Iris pigment epithelial cell (primary cell): Measurements from ENCODE around the gene GDA.
"Not testable (repeated sequence)": the region's sequence is repeated elsewhere in the genome, so short reads cannot be mapped to it uniquely, and the experiment has no call there.

Source experiments
- DNase-seq: peaks from one replicate; pipeline ENCODE4 v3.0.0-alpha.2; 2011; ENCODE audit warnings: low read depth

The GDA gene

DNA sequence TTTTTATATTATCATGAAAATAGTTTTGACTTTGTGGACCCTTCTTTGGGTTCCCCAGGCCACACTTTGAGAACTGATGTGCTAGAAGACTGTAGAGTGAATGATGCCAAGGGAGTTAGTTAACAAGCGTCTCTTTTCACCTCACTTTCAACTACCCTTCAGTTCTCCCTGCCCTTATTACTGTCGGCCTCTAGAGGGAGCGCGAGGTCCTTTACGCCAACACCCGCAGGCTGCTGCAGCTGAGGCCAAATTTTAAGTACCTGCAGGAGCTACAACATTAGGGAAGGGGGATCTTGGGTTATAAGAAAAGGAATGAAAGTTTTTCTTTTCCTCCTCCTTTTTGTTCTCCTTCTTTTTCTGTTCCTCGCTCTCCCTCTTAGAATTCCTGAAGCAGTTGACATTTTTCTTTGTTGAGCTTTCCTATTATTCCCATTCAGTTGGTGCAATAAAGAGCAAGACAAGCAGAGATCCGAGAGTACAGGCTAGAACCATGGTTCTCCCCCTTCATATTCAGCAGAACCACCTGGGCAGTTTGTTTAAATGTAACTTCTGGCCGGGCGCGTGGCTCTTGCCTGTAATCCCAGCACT is 131.8 kb downstream of the GDA start:
- DNase-seq, result peak; percentile 66

DNA sequence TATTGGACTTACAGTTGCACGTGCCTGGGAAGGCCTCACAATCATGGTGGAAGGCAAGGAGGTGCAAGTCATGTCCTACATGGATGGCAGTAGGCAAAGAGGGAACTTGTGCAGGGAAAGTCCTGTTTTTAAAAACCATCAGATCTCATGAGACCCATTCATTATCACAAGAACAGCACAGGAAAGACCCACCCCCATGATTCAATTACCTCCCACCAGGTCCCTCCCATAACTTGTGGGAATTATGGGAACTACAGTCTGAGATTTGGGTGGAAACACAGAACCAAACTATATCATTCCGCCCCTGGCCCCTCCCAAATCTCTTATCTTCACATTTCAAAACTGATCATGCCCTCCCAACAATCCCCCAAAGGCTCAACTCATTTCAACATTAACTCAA is 140.2 kb downstream of the GDA start:
- DNase-seq, result no peak

DNA sequence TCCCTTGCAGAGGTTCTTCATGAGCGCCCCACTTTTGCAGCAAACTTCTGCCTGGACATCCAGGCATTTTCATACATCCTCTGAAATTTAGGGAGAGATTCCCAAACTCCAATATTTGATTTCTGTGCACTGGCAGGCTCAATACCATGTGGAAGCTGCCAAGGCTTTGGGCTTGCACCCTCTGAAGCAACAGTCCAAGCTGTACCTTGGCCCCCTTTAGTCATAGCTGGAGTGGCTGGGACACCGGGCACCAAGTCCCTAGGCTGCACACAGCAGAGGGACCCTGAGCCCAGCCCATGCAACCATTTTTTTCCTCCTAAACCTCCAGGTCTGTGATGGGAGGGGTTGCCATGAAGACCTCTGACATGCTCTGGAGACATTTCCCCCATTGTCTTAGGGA is 141.1 kb downstream of the GDA start:
- no peak for DNase-seq

DNA sequence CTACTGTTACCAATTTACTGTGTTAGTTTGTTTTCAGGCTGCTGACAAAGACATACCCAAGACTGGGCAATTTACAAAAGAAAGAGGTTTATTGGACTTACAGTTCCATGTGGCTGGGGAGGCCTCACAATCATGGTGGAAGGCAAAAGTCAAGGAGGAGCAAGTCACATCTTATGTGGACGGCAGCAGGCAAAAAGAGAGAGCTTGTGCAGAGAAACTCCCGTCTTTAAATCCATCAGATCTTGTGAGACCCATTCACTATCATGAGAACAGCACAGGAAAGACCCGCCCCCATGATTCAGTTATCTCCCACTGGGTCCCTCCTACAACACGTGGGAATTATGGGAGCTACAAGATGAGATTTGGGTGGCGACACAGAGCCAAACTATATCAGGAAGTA is 142.3 kb downstream of the GDA start:
- not testable (repeated sequence) for DNase-seq

DNA sequence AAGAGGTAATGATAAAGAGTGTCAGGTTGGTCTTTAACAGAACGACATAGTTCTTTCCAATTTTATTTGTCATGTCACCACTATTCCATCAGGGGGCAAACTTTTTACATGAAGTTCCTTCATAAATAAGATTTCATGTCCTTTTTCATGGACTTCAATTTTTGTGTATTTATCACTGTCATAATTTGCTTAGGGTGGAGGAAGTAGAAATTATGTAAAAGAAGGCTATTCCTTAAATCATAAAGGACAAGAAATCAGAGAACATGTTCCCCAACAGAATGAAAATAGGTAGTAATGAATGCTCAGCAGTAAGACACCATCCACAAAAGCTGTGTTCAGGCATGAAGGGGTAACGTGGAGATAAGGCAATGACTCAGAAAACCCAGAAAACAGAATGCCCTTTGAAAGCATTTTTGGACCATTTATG is 143.0 kb downstream of the GDA start:
- peak; percentile 62 for DNase-seq

DNA sequence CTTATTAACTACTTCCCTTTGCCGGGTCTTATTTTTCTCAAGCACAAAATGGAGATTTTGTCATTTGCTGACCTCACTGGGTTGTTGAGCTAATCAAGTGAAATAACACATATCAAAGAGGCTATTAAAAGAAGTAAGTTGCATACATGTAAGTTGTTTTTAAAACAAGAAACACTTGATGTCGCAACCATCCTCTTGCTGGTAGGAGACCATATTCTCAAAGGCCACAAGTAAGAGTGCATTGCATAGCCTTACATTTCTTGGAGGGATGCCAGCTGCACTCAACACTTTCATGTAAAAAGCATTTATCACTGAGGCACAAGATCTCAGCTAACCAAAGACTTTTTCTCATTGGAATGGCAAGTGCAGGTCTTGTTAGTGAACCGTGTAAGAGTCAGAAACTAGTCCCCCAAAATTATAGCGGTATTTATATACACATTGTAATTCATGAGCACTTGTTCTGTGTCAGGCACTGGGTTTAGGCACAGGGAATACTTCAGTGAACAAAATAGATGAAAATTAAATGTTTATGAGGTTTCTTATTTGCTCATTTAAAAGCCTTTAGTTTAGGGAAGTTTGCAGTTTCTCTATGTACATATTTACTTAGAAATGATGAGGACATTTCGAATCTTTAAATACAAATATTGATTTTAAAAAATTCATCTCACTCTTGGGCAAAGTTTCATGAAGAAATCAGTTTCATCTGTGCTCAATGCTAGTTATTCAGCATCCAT is 143.8 kb downstream of the GDA start:
- peak; percentile 93 for DNase-seq

DNA sequence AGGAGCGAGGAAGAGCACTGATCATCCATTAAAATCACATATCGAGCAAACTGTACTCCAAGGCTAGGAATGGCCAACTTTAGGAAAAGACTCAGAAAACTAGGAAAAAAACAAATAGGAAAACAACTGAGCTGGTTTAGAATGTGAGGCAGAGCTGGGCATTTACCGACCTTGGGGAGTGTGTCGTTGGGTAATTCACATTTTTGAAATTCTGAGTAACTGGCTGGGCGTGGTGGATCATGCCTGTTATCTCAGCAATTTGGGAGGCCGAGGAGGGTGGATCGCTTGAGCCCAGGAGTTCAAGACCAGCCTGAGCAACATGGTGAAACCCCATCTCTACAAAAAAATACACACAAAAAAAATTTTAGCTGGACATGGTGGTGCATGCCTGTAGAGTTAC is 145.7 kb downstream of the GDA start:
- peak; percentile 22 for DNase-seq

DNA sequence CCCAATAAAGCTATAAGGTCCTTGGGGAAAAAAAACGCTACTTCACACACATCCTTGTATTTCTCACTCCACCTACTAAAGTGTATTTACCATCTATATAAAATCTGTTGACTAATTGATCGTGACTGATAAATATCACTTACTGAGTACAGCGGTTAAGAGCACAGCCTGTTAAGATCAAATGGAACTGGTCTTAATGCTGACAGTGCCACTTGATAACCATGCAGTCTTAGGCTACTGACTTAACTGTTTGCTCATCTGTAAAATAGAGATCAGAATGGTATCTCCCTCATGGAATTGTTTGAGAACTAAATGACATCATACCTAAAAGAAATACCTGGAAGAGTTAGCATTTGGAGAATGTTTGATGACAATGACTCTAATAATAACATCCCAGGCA is 148.3 kb downstream of the GDA start:
- DNase-seq, result no peak

DNA sequence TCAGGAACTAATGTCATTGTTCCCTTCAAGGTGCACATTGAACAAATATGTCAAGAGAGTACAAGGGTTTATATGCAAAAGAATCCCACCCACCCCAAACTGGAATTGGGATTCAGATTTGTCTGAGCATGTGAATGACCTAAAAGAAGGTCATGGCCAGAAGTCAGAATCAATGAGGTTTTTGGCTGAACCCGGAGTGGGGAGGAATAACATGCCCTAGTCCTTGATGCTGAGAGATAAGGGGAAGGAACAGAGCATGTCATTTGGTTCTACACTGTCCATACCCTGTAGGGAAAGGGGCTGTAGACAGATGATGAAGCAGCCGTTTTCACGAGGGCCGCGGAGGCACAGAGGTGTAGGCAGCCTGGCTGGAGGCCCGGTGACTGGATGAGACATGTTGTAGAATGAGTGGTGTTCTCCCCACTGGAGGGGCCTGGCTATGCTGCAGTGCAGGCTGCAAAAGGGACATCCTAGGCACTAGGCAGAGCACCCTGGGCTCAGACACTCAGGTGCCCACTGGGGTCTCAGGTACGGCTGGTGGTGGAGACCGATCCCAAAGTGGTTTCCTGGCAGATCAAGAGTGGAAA is 149.9 kb downstream of the GDA start:
- no peak for DNase-seq

DNA sequence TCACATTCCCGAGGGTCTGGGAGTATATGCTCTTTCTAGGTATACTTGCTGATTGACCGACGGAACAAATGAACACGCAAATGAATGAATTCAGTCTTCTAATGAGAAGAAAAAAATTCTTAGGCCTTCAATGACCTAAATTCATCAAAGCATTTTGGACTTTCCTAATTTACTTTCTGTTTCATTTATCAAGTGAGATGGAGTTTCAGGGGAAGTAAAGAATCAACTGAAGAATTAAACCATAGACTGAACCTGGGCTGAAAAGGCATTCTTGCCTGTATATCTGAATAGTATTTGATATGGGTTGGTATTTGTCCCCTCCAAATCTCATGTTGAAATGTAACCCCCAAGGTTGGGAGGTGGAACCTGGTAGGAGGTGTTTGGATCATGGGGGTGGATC is 151.6 kb downstream of the GDA start:
- DNase-seq, result no peak
